ENCODE measurements around the gene MYCT1. TPM values are rescaled to one million over a fixed set of nuclear protein-coding genes. Genes with fewer than 3 reads are reported as not detected.
"Not testable (repeated sequence)": the region's sequence is repeated elsewhere in the genome, so short reads cannot be mapped to it uniquely, and the experiment has no call there.

MYCT1 gene
- total RNA-seq, 1 donor from 2014 or later: not detected

- TF ChIP-seq CTCF (IDR thresholded peaks at IDR 0.05): no peak
- CTCF ChIA-PET: no interaction called here
- no peak for DNase-seq
- POLR2A ChIA-PET: no interaction called here
- H3K9me3 Mint-ChIP-seq: no peaks in the 10 kb centered on the region
- ATAC-seq (ENCODE audit: low read depth): no peak
- H3K36me3 Mint-ChIP-seq (ENCODE audit: low read depth): no peaks in the 10 kb centered on the region
- no peak overlapping the region for H3K4me3 Mint-ChIP-seq
- no peak overlapping the region for H3K27ac Mint-ChIP-seq
- intact Hi-C loops (cut with micrococcal nuclease): no loop called here
- H3K4me1 Mint-ChIP-seq: no peaks in the 10 kb centered on the region
- H3K27me3 Mint-ChIP-seq: peaks cover 3% of the 10 kb centered on the region
Observed at GRCh38 chr6:152671171-152671570, 26.5 kb upstream of the MYCT1 start.

GRCh38 chr6:152673236-152673635 lies 24.5 kb upstream of the MYCT1 start:
- intact Hi-C loops (cut with micrococcal nuclease): no loop called here
- CTCF ChIA-PET: no interaction called here
- POLR2A ChIA-PET: no interaction called here
- DNase-seq (no peak), ATAC-seq (ENCODE audit: low read depth) (no peak)
- Mint-ChIP-seq H3K27me3 (no peaks in the 10 kb centered on the region), H3K27ac (no peak overlapping the region), H3K9me3 (no peaks in the 10 kb centered on the region), H3K36me3 (ENCODE audit: low read depth) (no peaks in the 10 kb centered on the region), H3K4me1 (no peaks in the 10 kb centered on the region), H3K4me3 (no peak overlapping the region)
- TF ChIP-seq CTCF (IDR thresholded peaks at IDR 0.05): no peak

GRCh38 chr6:152680151-152680550 lies 17.5 kb upstream of the MYCT1 start:
- Mint-ChIP-seq H3K4me3 (no peak overlapping the region), H3K4me1 (peaks cover 2% of the 10 kb centered on the region)

GRCh38 chr6:152680879-152681517 lies 16.7 kb upstream of the MYCT1 start:
- POLR2A ChIA-PET: no interaction called here
- Mint-ChIP-seq H3K27ac (no peak overlapping the region), H3K9me3 (peaks cover 3% of the 10 kb centered on the region), H3K36me3 (ENCODE audit: low read depth) (no peaks in the 10 kb centered on the region), H3K27me3 (no peaks in the 10 kb centered on the region), H3K4me3 (no peak overlapping the region), H3K4me1 (peaks cover 2% of the 10 kb centered on the region)
- intact Hi-C loops (cut with micrococcal nuclease): no loop called here
- ATAC-seq (ENCODE audit: low read depth) (no peak), DNase-seq (no peak)
- TF ChIP-seq CTCF (IDR thresholded peaks at IDR 0.05): no peak
- CTCF ChIA-PET: no interaction called here

More at GRCh38 chr6:152680151-152680550, 17.5 kb upstream of the MYCT1 start:
- POLR2A ChIA-PET: no interaction called here
- intact Hi-C loops (cut with micrococcal nuclease): no loop called here
- CTCF ChIA-PET: no interaction called here
- Mint-ChIP-seq H3K27me3 (no peaks in the 10 kb centered on the region), H3K9me3 (peaks cover 3% of the 10 kb centered on the region), H3K36me3 (ENCODE audit: low read depth) (no peaks in the 10 kb centered on the region), H3K27ac (no peak overlapping the region)
- ATAC-seq (ENCODE audit: low read depth) (no peak), DNase-seq (no peak)
- no peak for TF ChIP-seq CTCF (IDR thresholded peaks at IDR 0.05)

- H3K4me1 Mint-ChIP-seq: peaks cover 2% of the 10 kb centered on the region
- ATAC-seq (ENCODE audit: low read depth) (no peak), DNase-seq (no peak)
- no peaks in the 10 kb centered on the region for H3K36me3 Mint-ChIP-seq (ENCODE audit: low read depth)
- ChIA-PET POLR2A (no interaction called here), CTCF (no interaction called here)
- TF ChIP-seq CTCF (IDR thresholded peaks at IDR 0.05): no peak
- H3K27me3 Mint-ChIP-seq: no peaks in the 10 kb centered on the region
- intact Hi-C loops (cut with micrococcal nuclease): no loop called here
- H3K4me3 Mint-ChIP-seq: no peak overlapping the region
- H3K27ac Mint-ChIP-seq: no peak overlapping the region
- H3K9me3 Mint-ChIP-seq: peaks cover 3% of the 10 kb centered on the region
Observed at GRCh38 chr6:152682141-152682540, 15.6 kb upstream of the MYCT1 start.

GRCh38 chr6:152682935-152683334 lies 14.8 kb upstream of the MYCT1 start:
- CTCF ChIA-PET; ATAC-seq (ENCODE audit: low read depth); H3K4me3 Mint-ChIP-seq; H3K36me3 Mint-ChIP-seq (ENCODE audit: low read depth); H3K27me3 Mint-ChIP-seq; intact Hi-C loops (cut with micrococcal nuclease); H3K27ac Mint-ChIP-seq; DNase-seq; POLR2A ChIA-PET; H3K4me1 Mint-ChIP-seq; H3K9me3 Mint-ChIP-seq: not testable (repeated sequence)
